Gastrocnemius medialis (tissue), 4 donors: Measurements from ENCODE around the gene SLC25A21. TPM values are rescaled to one million over a fixed set of nuclear protein-coding genes. Genes with fewer than 3 reads are reported as not detected.

Experiments
- ATAC-seq, 2 donors: fragments of 150-250 bp; one replicate each; pipeline ENCODE4 v1.9.1; 2016
- DNase-seq, 2 donors: peaks; one replicate each; pipeline ENCODE4 v3.0.0-alpha.2; 2019
- H3K27ac ChIP-seq, 4 donors: fragments of 200-600 bp; sonication (generic); 1 replicate in 1 of 4; 2 replicates in 3 of 4; pipeline ENCODE4 v1.5.1; 2016 to 2018; ENCODE audit warnings: mild to moderate bottlenecking in 2 of 4, moderate library complexity in 1 of 4
- H3K27me3 ChIP-seq, 3 donors: fragments of 200-600 bp; sonication (generic) in 2 of 3; 1 replicate in 1 of 3; 2 replicates in 2 of 3; pipeline versions ENCODE4 v1.5.1 to v1.6.0; 2016 to 2019; ENCODE audit warnings: mild to moderate bottlenecking in 1 of 3, moderate library complexity in 1 of 3
- H3K36me3 ChIP-seq, 2 donors: fragments of 200-600 bp; sonication (generic) in 1 of 2; one replicate each; pipeline ENCODE4 v1.5.1; 2017 to 2018
- H3K4me1 ChIP-seq, 2 donors: fragments of 200-600 bp; sonication (generic) in 1 of 2; one replicate each; pipeline ENCODE4 v1.5.1; 2016 to 2017; ENCODE audit warnings: mild to moderate bottlenecking in 2 of 2
- H3K4me3 ChIP-seq, 4 donors: fragments of 200-600 bp; sonication (generic) in 3 of 4; 1 replicate in 1 of 4; 2 replicates in 3 of 4; pipeline ENCODE4 v1.5.1; 2016 to 2019; ENCODE audit warnings: mild to moderate bottlenecking in 2 of 4
- H3K9me3 ChIP-seq, 3 donors: fragments of 200-600 bp; sonication (generic) in 2 of 3; 1 replicate in 1 of 3; 2 replicates in 2 of 3; pipeline ENCODE4 v1.5.1; 2016 to 2019
- POLR2A ChIP-seq, 2 donors: fragments of 450-650 bp; IDR thresholded peaks; one replicate each; pipeline ENCODE4 v1.6.1; 2017; ENCODE audit warnings: antibody characterized with exemption in 2 of 2, mild to moderate bottlenecking in 2 of 2, moderate library complexity in 2 of 2
- in situ Hi-C, 4 donors: fragments of 200-750 bp; cut with MboI; loops; one replicate each; pipeline versions ENCODE4 v1.15.0 to v1.8.0; 2017; ENCODE audit warnings: low sequenced_read_pairs in 4 of 4
- intact Hi-C: fragments of 100-400 bp; cut with DNase I; formaldehyde crosslinking; loops from one replicate; pipeline ENCODE4 v1.15.1; 2023; ENCODE audit warnings: low total_unique reads
- total RNA-seq, 4 donors: library from RNA; depleted of rRNA; stranded (reverse); fragments of >200 nt; gene quantifications; one replicate each; pipeline versions ENCODE4 v1.1.0 to v1.2.3, GENCODE V29; 2016
- TF ChIP-seq, protein P1 (sequence below), 5 experiments: fragments of 450-650 bp in 3 of 5; fragments of 200-600 bp in 2 of 5; sonication (generic) in 2 of 5; IDR thresholded peaks in 4 of 5; conservative IDR thresholded peaks in 1 of 5; 1 replicate in 4 of 5; 2 replicates in 1 of 5; pipeline ENCODE4 v1.5.1; 2016 to 2019; ENCODE audit warnings: antibody characterized with exemption in 5 of 5, mild to moderate bottlenecking in 3 of 5, moderate library complexity in 3 of 5

Gene SLC25A21
- total RNA-seq, 4 donors from 2014 or later: 1.9 TPM; not detected in 3

DNA sequence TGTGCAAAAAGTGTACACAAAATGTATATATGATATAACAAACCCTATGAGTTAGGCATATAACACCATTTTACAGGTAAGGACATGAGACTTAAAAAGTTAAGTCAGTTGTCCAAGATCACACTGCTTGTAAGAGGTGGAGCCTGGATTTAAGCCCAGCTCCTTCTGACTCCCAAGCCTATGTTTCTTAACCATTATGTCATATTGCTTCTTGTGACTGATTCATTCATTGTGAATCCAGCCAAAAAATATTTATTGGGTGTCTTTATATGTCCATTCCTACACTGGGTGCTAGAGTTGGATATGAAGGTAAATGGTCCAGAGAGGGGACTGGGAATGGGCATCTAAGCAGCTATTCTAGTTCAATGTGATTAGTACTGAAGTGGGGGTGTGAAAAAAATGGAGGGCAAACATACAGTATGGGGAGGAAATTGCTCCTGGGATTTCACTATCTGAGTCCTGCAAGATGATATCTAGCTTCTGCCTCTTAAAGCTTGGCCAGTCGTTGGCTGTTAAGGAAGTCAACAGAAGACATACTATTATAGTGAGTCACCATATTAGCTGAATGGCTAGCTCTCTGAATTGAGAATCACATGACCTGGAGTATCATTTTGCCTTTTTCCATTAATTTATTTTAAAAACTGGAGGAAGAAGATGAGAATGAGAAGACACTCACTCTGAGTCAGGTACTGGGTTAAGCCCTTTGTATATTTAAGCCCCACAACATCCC is 481.9 kb downstream of the SLC25A21 start:
- no peak overlapping the region for H3K27ac ChIP-seq
- DNase-seq (no peak), ATAC-seq (no peak)
- in situ Hi-C loops (no loop called here), intact Hi-C loops (no loop called here)
- no peaks in the 10 kb centered on the region for H3K27me3 ChIP-seq
- no peak overlapping the region for H3K4me3 ChIP-seq
- TF ChIP-seq, protein P1, sequence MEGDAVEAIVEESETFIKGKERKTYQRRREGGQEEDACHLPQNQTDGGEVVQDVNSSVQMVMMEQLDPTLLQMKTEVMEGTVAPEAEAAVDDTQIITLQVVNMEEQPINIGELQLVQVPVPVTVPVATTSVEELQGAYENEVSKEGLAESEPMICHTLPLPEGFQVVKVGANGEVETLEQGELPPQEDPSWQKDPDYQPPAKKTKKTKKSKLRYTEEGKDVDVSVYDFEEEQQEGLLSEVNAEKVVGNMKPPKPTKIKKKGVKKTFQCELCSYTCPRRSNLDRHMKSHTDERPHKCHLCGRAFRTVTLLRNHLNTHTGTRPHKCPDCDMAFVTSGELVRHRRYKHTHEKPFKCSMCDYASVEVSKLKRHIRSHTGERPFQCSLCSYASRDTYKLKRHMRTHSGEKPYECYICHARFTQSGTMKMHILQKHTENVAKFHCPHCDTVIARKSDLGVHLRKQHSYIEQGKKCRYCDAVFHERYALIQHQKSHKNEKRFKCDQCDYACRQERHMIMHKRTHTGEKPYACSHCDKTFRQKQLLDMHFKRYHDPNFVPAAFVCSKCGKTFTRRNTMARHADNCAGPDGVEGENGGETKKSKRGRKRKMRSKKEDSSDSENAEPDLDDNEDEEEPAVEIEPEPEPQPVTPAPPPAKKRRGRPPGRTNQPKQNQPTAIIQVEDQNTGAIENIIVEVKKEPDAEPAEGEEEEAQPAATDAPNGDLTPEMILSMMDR (IDR thresholded peaks at IDR 0.05 in 4 of 5, conservative IDR thresholded peaks at IDR 0.05 in 1 of 5): no peak
- TF ChIP-seq POLR2A (IDR thresholded peaks at IDR 0.05): no peak
- no peaks in the 10 kb centered on the region for H3K9me3 ChIP-seq
- no peaks in the 10 kb centered on the region for H3K36me3 ChIP-seq
- H3K4me1 ChIP-seq: no peaks in the 10 kb centered on the region

DNA sequence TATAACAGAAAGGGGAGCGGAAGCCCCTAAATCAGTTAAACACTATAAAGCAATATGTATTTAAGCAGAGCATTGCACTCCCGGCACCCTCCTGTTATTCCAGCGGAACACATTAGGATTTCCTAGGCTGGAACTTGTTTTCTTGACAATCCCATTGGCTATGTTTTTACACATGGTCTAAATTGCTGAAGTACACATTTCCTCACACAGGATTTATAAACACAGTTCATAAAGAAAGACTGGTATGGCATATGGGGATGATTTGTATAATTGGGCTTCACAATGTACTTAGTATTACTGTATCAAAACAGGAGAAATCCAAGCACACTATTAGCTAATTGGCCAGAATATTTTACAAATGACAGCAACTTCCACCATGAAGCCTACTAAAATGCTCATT is 487.5 kb downstream of the SLC25A21 start:
- Histone ChIP-seq H3K4me3 (no peak overlapping the region), H3K27me3 (no peaks in the 10 kb centered on the region), H3K36me3 (no peaks in the 10 kb centered on the region), H3K4me1 (no peaks in the 10 kb centered on the region), H3K9me3 (no peaks in the 10 kb centered on the region), H3K27ac (no peak overlapping the region)
- DNase-seq (no peak), ATAC-seq (no peak)
- TF ChIP-seq, protein P1 (IDR thresholded peaks at IDR 0.05 in 4 of 5, conservative IDR thresholded peaks at IDR 0.05 in 1 of 5): no peak
- TF ChIP-seq POLR2A (IDR thresholded peaks at IDR 0.05): no peak
- in situ Hi-C loops (no loop called here), intact Hi-C loops (no loop called here)

DNA sequence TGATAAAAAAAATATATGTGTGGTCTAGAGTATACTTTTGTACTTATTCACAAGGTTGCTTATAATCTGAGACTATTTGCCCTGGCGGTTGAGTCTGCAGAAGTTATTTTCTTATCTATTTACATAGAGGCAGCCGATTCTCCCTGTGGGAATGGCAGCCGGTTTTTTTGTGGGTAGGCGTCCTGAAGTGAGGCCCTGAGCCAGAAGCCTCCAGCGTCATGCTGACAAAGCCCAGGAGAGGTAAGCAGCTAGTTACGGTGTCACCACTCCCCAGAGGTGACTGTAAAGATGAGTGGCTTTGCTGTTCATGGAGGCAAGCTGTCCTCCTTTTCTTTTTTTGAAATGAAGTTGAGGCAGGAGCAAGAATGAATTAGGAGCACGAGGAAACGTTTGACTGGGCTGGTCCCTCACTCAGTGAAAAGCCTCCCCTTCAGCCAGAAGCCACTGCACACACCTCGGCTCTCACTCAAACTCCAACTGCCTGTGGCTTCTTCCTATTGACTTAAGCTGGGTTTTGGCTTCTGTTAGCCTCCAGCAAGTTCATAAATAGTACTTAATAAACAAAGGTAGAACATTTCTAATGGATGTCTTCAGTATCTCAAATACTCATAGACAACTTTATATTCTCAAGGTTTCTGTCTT is 489.2 kb downstream of the SLC25A21 start:
- no peaks in the 10 kb centered on the region for H3K9me3 ChIP-seq
- ATAC-seq (no peak), DNase-seq (no peak)
- no peak overlapping the region for H3K27ac ChIP-seq
- in situ Hi-C loops (no loop called here), intact Hi-C loops (no loop called here)
- TF ChIP-seq POLR2A (IDR thresholded peaks at IDR 0.05): no peak
- TF ChIP-seq, protein P1 (IDR thresholded peaks at IDR 0.05 in 4 of 5, conservative IDR thresholded peaks at IDR 0.05 in 1 of 5): no peak
- H3K4me3 ChIP-seq: no peak overlapping the region
- no peaks in the 10 kb centered on the region for H3K36me3 ChIP-seq
- H3K4me1 ChIP-seq: no peaks in the 10 kb centered on the region
- H3K27me3 ChIP-seq: no peaks in the 10 kb centered on the region

DNA sequence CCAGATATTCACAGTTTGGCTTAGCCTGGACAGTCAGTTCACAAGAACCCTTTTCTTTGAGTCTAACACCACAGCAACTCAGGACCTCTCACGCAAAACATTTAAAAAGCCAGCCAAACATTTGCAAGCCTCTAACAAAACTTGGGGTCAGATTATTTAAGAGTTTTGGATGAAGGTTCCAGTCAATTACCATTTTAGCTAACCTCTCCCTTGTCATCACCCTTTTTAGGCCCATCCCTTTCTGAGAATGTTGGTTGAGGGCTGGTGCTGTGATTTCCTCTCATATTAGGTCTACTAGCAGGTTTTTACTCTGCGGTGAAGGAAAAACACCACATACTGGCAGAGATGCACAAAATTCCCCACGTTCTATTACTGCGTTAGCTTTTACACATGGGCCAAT is 490.1 kb downstream of the SLC25A21 start:
- Histone ChIP-seq H3K4me3 (no peak overlapping the region), H3K36me3 (no peaks in the 10 kb centered on the region), H3K4me1 (no peaks in the 10 kb centered on the region), H3K9me3 (no peaks in the 10 kb centered on the region), H3K27ac (no peak overlapping the region), H3K27me3 (no peaks in the 10 kb centered on the region)
- TF ChIP-seq, protein P1 (IDR thresholded peaks at IDR 0.05 in 4 of 5, conservative IDR thresholded peaks at IDR 0.05 in 1 of 5): no peak
- no peak for TF ChIP-seq POLR2A (IDR thresholded peaks at IDR 0.05)
- ATAC-seq: no peak
- in situ Hi-C loops (no loop called here), intact Hi-C loops (no loop called here)
- no peak for DNase-seq
